Suprapubic skin (tissue), 3 donors: ENCODE results near the gene ARVCF.

Experiments
- CTCF ChIP-seq, 2 donors: fragments of 200-600 bp in 1 of 2; fragments of 450-650 bp in 1 of 2; sonication (generic) in 1 of 2; IDR thresholded peaks; one replicate each; pipeline ENCODE4 v1.5.1; 2016 to 2019; ENCODE audit warnings: antibody characterized with exemption in 2 of 2, mild to moderate bottlenecking in 1 of 2, moderate library complexity in 1 of 2
- POLR2A ChIP-seq, 2 donors: fragments of 450-650 bp; IDR thresholded peaks; one replicate each; pipeline ENCODE4 v1.6.1; 2017; ENCODE audit warnings: antibody characterized with exemption in 2 of 2, mild to moderate bottlenecking in 2 of 2, moderate library complexity in 2 of 2

- TF ChIP-seq CTCF (IDR thresholded peaks at IDR 0.05) (no peak), POLR2A (IDR thresholded peaks at IDR 0.05) (no peak)
Observed at GRCh38 chr22:19971276-19972124, 45.1 kb downstream of the ARVCF start.
